ENCODE results near the gene NTRK3. TPM values are rescaled to one million over a fixed set of nuclear protein-coding genes. Genes with fewer than 3 reads are reported as not detected.

Gene NTRK3
- polyA plus RNA-seq, 1 donor (not counting 4 experiments of a cell fraction or from before 2014, with no cell fraction given): not detected

- Histone ChIP-seq H4K20me1 (ENCODE audit: control insufficient read depth, extremely low read depth, insufficient read depth, low read length) (no peaks in the 10 kb centered on the region), H2AFZ (ENCODE audit: control insufficient read depth, low read length) (no peak overlapping the region), H3K79me2 (ENCODE audit: control insufficient read depth, insufficient read depth, low read length) (no peaks in the 10 kb centered on the region), H3K27me3 (ENCODE audit: control insufficient read depth, extremely low read depth, insufficient read depth, low read length) (no peaks in the 10 kb centered on the region), H3K4me3 (ENCODE audit: control insufficient read depth in 2 of 3, extremely low read depth in 1 of 3, insufficient read depth in 2 of 3, low read depth in 1 of 3, low read length in 3 of 3) (no peak overlapping the region), H3K4me1 (ENCODE audit: control insufficient read depth, extremely low read depth, insufficient read depth, low read length) (no peaks in the 10 kb centered on the region), H3K36me3 (ENCODE audit: control insufficient read depth in 2 of 2, extremely low read depth in 1 of 2, insufficient read depth in 2 of 2, low read length in 2 of 2) (no peaks in the 10 kb centered on the region), H3K27ac (ENCODE audit: control insufficient read depth, insufficient read depth, low read length) (no peak overlapping the region), H3K9me1 (ENCODE audit: control insufficient read depth, extremely low read depth, insufficient read depth, low read length) (no peaks in the 10 kb centered on the region), H3K9ac (ENCODE audit: control insufficient read depth, extremely low read depth, insufficient read depth, low read length) (no peak overlapping the region), H3K4me2 (ENCODE audit: control insufficient read depth, extremely low read depth, insufficient read depth, low read depth, low read length) (no peak overlapping the region), H3K9me3 (ENCODE audit: control insufficient read depth, low read depth, low read length) (no peaks in the 10 kb centered on the region)
- DNase-seq (ENCODE audit: low read depth, low spot score): no peak
- dilution Hi-C loops (cut with MboI; ENCODE audit: extremely low pct_ligation_motif_present, low sequenced_read_pairs): no loop called here
- no peak for TF ChIP-seq CTCF (optimal IDR thresholded peaks at IDR 0.05 in 1 of 3, IDR thresholded peaks at IDR 0.05 in 1 of 3, conservative IDR thresholded peaks at IDR 0.05 in 1 of 3; ENCODE audit: extremely low read depth in 1 of 3, insufficient read depth in 2 of 3, low read length in 3 of 3)
- TF ChIP-seq EZH2 (IDR thresholded peaks at IDR 0.05; ENCODE audit: low read length): no peak
- no peak for FAIRE-seq
These were observed 243.9 kb downstream of the NTRK3 start for GRCh38 chr15:88012688-88013087.

DNA sequence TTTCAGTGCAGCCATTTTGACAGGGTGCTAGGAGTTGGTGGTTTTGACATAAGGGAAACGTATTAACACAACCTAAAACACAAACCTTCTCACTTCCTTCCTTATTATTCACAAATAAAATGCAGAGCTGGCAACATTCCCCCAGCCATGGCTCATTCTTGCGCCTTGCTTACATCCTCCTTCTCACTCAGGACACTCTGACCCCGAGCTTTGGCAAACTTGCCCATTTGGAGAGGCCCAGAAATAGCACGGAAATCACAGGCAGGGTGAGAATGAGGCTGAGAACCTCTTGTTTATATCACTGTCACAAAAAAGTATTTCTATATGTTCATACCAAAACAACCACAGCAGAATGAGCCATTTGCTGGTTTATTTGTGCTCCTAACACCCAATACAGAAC, 244.3 kb downstream of the NTRK3 start:
- Histone ChIP-seq H3K27me3 (ENCODE audit: control insufficient read depth, extremely low read depth, insufficient read depth, low read length) (no peaks in the 10 kb centered on the region), H3K9me3 (ENCODE audit: control insufficient read depth, low read depth, low read length) (no peaks in the 10 kb centered on the region), H3K4me2 (ENCODE audit: control insufficient read depth, extremely low read depth, insufficient read depth, low read depth, low read length) (no peak overlapping the region), H3K4me1 (ENCODE audit: control insufficient read depth, extremely low read depth, insufficient read depth, low read length) (no peaks in the 10 kb centered on the region), H3K36me3 (ENCODE audit: control insufficient read depth in 2 of 2, extremely low read depth in 1 of 2, insufficient read depth in 2 of 2, low read length in 2 of 2) (no peaks in the 10 kb centered on the region), H2AFZ (ENCODE audit: control insufficient read depth, low read length) (no peak overlapping the region), H3K79me2 (ENCODE audit: control insufficient read depth, insufficient read depth, low read length) (no peaks in the 10 kb centered on the region), H3K4me3 (ENCODE audit: control insufficient read depth in 2 of 3, extremely low read depth in 1 of 3, insufficient read depth in 2 of 3, low read depth in 1 of 3, low read length in 3 of 3) (no peak overlapping the region), H4K20me1 (ENCODE audit: control insufficient read depth, extremely low read depth, insufficient read depth, low read length) (no peaks in the 10 kb centered on the region), H3K27ac (ENCODE audit: control insufficient read depth, insufficient read depth, low read length) (no peak overlapping the region), H3K9ac (ENCODE audit: control insufficient read depth, extremely low read depth, insufficient read depth, low read length) (no peak overlapping the region), H3K9me1 (ENCODE audit: control insufficient read depth, extremely low read depth, insufficient read depth, low read length) (no peaks in the 10 kb centered on the region)
- no peak for DNase-seq (ENCODE audit: low read depth, low spot score)
- no peak for FAIRE-seq
- no peak for TF ChIP-seq EZH2 (IDR thresholded peaks at IDR 0.05; ENCODE audit: low read length)
- TF ChIP-seq CTCF (optimal IDR thresholded peaks at IDR 0.05 in 1 of 3, IDR thresholded peaks at IDR 0.05 in 1 of 3, conservative IDR thresholded peaks at IDR 0.05 in 1 of 3; ENCODE audit: extremely low read depth in 1 of 3, insufficient read depth in 2 of 3, low read length in 3 of 3): no peak
- dilution Hi-C loops (cut with MboI; ENCODE audit: extremely low pct_ligation_motif_present, low sequenced_read_pairs): no loop called here
